Epithelial cell of esophagus (primary cell): ENCODE results near the gene FGF9.

Source experiments
- DNase-seq: peaks from one replicate; pipeline ENCODE4 v3.0.0; 2010; ENCODE audit warnings: low read depth
- H3K4me3 ChIP-seq: 2 replicates; pipeline ENCODE4 v1.5.1; 2011; ENCODE audit warnings: mild to moderate bottlenecking, low read length, control low read depth
- CTCF ChIP-seq: IDR thresholded peaks from 2 replicates; pipeline ENCODE4 v1.5.1; 2011; ENCODE audit warnings: low read depth, mild to moderate bottlenecking, low read length, control low read depth, inconsistent platforms; ENCODE audit not compliant: insufficient read depth; ENCODE audit errors: missing control alignments

FGF9 gene

GRCh38 chr13:21730186-21730880 is 59.5 kb downstream of the FGF9 start:
- no peak for TF ChIP-seq CTCF
- no peak for DNase-seq
- no peak overlapping the region for H3K4me3 ChIP-seq

- no peak for TF ChIP-seq CTCF
- DNase-seq, result peak; percentile 68
- H3K4me3 ChIP-seq, result no peak overlapping the region
Measured at GRCh38 chr13:21733475-21734263, 62.8 kb downstream of the FGF9 start.

GRCh38 chr13:21734961-21735360 is 64.1 kb downstream of the FGF9 start:
- TF ChIP-seq CTCF, result no peak
- no peak overlapping the region for H3K4me3 ChIP-seq
- DNase-seq, result no peak

- no peak for TF ChIP-seq CTCF
- H3K4me3 ChIP-seq, result no peak overlapping the region
- DNase-seq, result no peak
Measured at GRCh38 chr13:21735701-21736401, 65.0 kb downstream of the FGF9 start.

GRCh38 chr13:21736926-21737325 is 66.1 kb downstream of the FGF9 start:
- no peak for DNase-seq
- no peak overlapping the region for H3K4me3 ChIP-seq
- no peak for TF ChIP-seq CTCF

- H3K4me3 ChIP-seq, result no peak overlapping the region
- TF ChIP-seq CTCF, result no peak
- DNase-seq, result no peak
Measured at GRCh38 chr13:21738630-21739029, 67.8 kb downstream of the FGF9 start.
